Measurements from ENCODE around the gene PHACTR1.

The PHACTR1 gene

DNA sequence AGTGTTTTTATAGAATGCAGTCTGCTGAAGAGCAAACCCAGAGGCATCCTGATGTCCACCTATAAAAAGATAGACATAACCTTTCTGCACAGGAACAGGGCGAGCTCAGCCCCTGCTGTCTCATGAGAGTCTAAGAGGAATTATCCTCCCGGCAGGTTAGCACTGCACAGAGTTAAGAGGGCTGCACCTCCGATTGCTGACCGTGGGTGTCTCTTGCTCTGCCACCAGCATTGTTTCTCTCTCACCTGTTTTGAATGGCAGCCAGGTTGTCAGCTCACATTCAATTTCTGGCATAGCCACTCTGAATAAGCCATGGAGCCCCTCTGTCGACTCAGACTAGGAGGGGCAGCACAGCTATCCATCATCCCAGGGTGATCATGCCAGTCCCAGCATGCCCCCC lies 211.2 kb downstream of the PHACTR1 start:
- Histone ChIP-seq H2AK5ac (ENCODE audit: low read depth, low read length) (no peak overlapping the region), H2BK120ac (ENCODE audit: low read depth, low read length) (no peak overlapping the region), H4K91ac (ENCODE audit: low read depth, low read length, poor library complexity) (no peak overlapping the region), H3K18ac (ENCODE audit: low read length) (no peak overlapping the region), H3K4me3 (ENCODE audit: low read length in 2 of 2) (no peak overlapping the region), H2BK5ac (ENCODE audit: low read length) (no peak overlapping the region), H3K27me3 (ENCODE audit: control insufficient read depth in 3 of 3, insufficient read depth in 3 of 3, low read depth in 1 of 3, low read length in 3 of 3) (no peaks in the 10 kb centered on the region), H3K27ac (replicated peaks; ENCODE audit: low read length) (no peak overlapping the region), H3K79me1 (ENCODE audit: low read depth, low read length) (no peaks in the 10 kb centered on the region), H2BK12ac (ENCODE audit: low read length) (no peak overlapping the region), H3K9me3 (replicated peaks in 1 of 2; ENCODE audit: control insufficient read depth in 2 of 2, insufficient read depth in 1 of 2, low read depth in 1 of 2, low read length in 2 of 2) (no peaks in the 10 kb centered on the region), H3K23ac (ENCODE audit: low read depth, low read length, poor library complexity) (no peak overlapping the region), H2AFZ (ENCODE audit: low read length) (no peak overlapping the region), H3K4ac (ENCODE audit: low read length) (no peak overlapping the region), H3K14ac (ENCODE audit: low read length) (no peak overlapping the region), H3K4me2 (ENCODE audit: insufficient read depth, low read length, poor library complexity, severe bottlenecking) (no peak overlapping the region), H4K8ac (ENCODE audit: low read depth, low read length) (no peak overlapping the region), H3K9ac (ENCODE audit: low read depth, low read length, poor library complexity) (no peak overlapping the region), H3K4me1 (ENCODE audit: control insufficient read depth in 2 of 2, insufficient read depth in 1 of 2, low read depth in 1 of 2, low read length in 2 of 2) (peaks cover 0 to 3% of the 10 kb centered on the region in 2 donors), H2BK15ac (ENCODE audit: low read length) (no peak overlapping the region), H3K36me3 (replicated peaks in 1 of 2; ENCODE audit: control insufficient read depth in 2 of 2, insufficient read depth in 2 of 2, low read length in 2 of 2) (no peaks in the 10 kb centered on the region)
- no CpG with 5 or more reads among the region's 5 CpGs for WGBS, 2 donors (ENCODE audit: extremely low coverage in 2 of 2, insufficient read length in 2 of 2, insufficient replicate concordance in 1 of 2)
- no peak for DNase-seq (ENCODE audit: low spot score)

DNA sequence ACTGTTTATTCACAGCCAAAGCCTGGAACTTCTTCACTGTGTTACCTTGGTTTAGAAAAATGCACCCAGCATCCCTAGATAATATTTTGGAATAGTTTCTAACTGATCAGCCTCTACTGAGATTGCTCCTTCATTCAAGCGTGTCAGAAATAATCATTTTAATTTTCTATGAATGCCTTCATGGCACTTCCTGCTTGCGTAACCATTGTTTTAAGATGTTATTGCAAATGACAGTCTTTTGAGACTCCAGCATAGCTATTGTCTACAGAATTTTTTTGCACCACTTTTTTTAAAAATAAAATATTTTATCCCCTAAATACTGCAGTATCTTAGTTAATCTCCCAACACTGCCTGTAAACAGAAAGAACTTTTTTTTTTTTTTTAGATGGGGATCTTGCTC lies 213.1 kb downstream of the PHACTR1 start:
- no peak overlapping the region for H2BK120ac ChIP-seq (ENCODE audit: low read depth, low read length)
- no peak overlapping the region for H4K91ac ChIP-seq (ENCODE audit: low read depth, low read length, poor library complexity)
- WGBS, 2 donors (ENCODE audit: extremely low coverage in 2 of 2, insufficient read length in 2 of 2, insufficient replicate concordance in 1 of 2), result no CpG with 5 or more reads among the region's 2 CpGs
- H2BK15ac ChIP-seq (ENCODE audit: low read length), result no peak overlapping the region
- H3K9me3 ChIP-seq (replicated peaks in 1 of 2; ENCODE audit: control insufficient read depth in 2 of 2, insufficient read depth in 1 of 2, low read depth in 1 of 2, low read length in 2 of 2), result no peaks in the 10 kb centered on the region
- no peak for DNase-seq (ENCODE audit: low spot score)
- H3K14ac ChIP-seq (ENCODE audit: low read length), result no peak overlapping the region
- no peaks in the 10 kb centered on the region for H3K36me3 ChIP-seq (replicated peaks in 1 of 2; ENCODE audit: control insufficient read depth in 2 of 2, insufficient read depth in 2 of 2, low read length in 2 of 2)
- no peak overlapping the region for H3K4me3 ChIP-seq (ENCODE audit: low read length in 2 of 2)
- H3K4me2 ChIP-seq (ENCODE audit: insufficient read depth, low read length, poor library complexity, severe bottlenecking), result no peak overlapping the region
- H3K4me1 ChIP-seq (ENCODE audit: control insufficient read depth in 2 of 2, insufficient read depth in 1 of 2, low read depth in 1 of 2, low read length in 2 of 2), result peaks cover 0 to 3% of the 10 kb centered on the region in 2 donors
- no peak overlapping the region for H3K18ac ChIP-seq (ENCODE audit: low read length)
- no peak overlapping the region for H2AFZ ChIP-seq (ENCODE audit: low read length)
- no peak overlapping the region for H2AK5ac ChIP-seq (ENCODE audit: low read depth, low read length)
- no peak overlapping the region for H3K9ac ChIP-seq (ENCODE audit: low read depth, low read length, poor library complexity)
- no peaks in the 10 kb centered on the region for H3K79me1 ChIP-seq (ENCODE audit: low read depth, low read length)
- H2BK5ac ChIP-seq (ENCODE audit: low read length), result no peak overlapping the region
- H3K4ac ChIP-seq (ENCODE audit: low read length), result no peak overlapping the region
- no peaks in the 10 kb centered on the region for H3K27me3 ChIP-seq (ENCODE audit: control insufficient read depth in 3 of 3, insufficient read depth in 3 of 3, low read depth in 1 of 3, low read length in 3 of 3)
- H3K27ac ChIP-seq (replicated peaks; ENCODE audit: low read length), result no peak overlapping the region
- no peak overlapping the region for H4K8ac ChIP-seq (ENCODE audit: low read depth, low read length)
- no peak overlapping the region for H3K23ac ChIP-seq (ENCODE audit: low read depth, low read length, poor library complexity)
- no peak overlapping the region for H2BK12ac ChIP-seq (ENCODE audit: low read length)

DNA sequence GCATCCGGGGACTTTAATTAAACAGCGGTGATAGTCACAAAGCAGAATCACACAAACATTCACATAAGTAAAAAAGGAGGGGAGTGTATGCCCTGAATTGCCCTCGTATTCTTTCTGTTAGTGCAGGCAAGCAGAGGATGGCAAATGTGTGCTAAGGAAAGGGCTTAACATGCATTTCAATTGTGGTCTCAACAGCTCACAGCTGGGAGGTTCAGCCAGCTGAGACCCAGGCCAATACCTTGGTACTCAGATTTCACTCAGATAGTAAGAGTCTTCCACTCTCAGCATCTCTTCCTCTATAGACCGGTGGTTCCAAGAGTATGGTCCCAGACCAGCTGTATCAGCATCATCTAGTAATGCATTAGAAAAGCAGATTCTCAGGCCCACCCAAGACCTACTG lies 215.1 kb downstream of the PHACTR1 start:
- Histone ChIP-seq H3K4me3 (ENCODE audit: low read length in 2 of 2) (no peak overlapping the region), H3K4ac (ENCODE audit: low read length) (no peak overlapping the region), H3K18ac (ENCODE audit: low read length) (no peak overlapping the region), H4K91ac (ENCODE audit: low read depth, low read length, poor library complexity) (no peak overlapping the region), H3K27ac (replicated peaks; ENCODE audit: low read length) (no peak overlapping the region), H2BK5ac (ENCODE audit: low read length) (no peak overlapping the region), H3K23ac (ENCODE audit: low read depth, low read length, poor library complexity) (no peak overlapping the region), H3K79me1 (ENCODE audit: low read depth, low read length) (no peaks in the 10 kb centered on the region), H3K4me1 (ENCODE audit: control insufficient read depth in 2 of 2, insufficient read depth in 1 of 2, low read depth in 1 of 2, low read length in 2 of 2) (peaks cover 0 to 3% of the 10 kb centered on the region in 2 donors), H2BK12ac (ENCODE audit: low read length) (no peak overlapping the region), H2AFZ (ENCODE audit: low read length) (no peak overlapping the region), H3K9me3 (replicated peaks in 1 of 2; ENCODE audit: control insufficient read depth in 2 of 2, insufficient read depth in 1 of 2, low read depth in 1 of 2, low read length in 2 of 2) (no peaks in the 10 kb centered on the region), H2BK15ac (ENCODE audit: low read length) (no peak overlapping the region), H4K8ac (ENCODE audit: low read depth, low read length) (no peak overlapping the region), H3K4me2 (ENCODE audit: insufficient read depth, low read length, poor library complexity, severe bottlenecking) (no peak overlapping the region), H3K36me3 (replicated peaks in 1 of 2; ENCODE audit: control insufficient read depth in 2 of 2, insufficient read depth in 2 of 2, low read length in 2 of 2) (no peaks in the 10 kb centered on the region), H3K27me3 (ENCODE audit: control insufficient read depth in 3 of 3, insufficient read depth in 3 of 3, low read depth in 1 of 3, low read length in 3 of 3) (no peaks in the 10 kb centered on the region), H3K14ac (ENCODE audit: low read length) (no peak overlapping the region), H3K9ac (ENCODE audit: low read depth, low read length, poor library complexity) (no peak overlapping the region), H2BK120ac (ENCODE audit: low read depth, low read length) (no peak overlapping the region), H2AK5ac (ENCODE audit: low read depth, low read length) (no peak overlapping the region)
- DNase-seq (ENCODE audit: low spot score), result no peak
- WGBS, 2 donors (ENCODE audit: extremely low coverage in 2 of 2, insufficient read length in 2 of 2, insufficient replicate concordance in 1 of 2), result no CpG with 5 or more reads among the region's 4 CpGs

DNA sequence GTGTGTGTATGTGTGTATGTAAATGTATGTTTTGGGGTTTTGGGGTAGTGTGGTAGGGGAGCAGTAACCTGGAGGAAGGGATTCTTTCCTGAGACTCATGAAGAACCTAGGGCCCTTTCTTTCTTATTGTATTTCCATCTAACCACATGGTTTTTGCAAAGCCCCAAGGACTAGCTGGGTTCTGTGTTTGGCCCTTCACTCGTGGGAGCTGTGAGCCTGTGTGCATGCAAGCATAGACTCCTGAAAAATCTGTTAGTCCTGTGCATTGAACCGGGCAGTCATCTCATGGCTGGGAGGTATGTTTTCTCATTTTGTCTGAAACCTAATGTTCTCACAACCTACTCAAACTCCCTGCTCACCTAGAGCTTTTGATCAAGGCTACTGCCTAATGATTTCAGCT lies 219.1 kb downstream of the PHACTR1 start:
- DNase-seq (ENCODE audit: low spot score), result no peak
- H3K27me3 ChIP-seq (ENCODE audit: control insufficient read depth in 3 of 3, insufficient read depth in 3 of 3, low read depth in 1 of 3, low read length in 3 of 3), result no peaks in the 10 kb centered on the region
- H2AFZ ChIP-seq (ENCODE audit: low read length), result no peak overlapping the region
- no peak overlapping the region for H2BK120ac ChIP-seq (ENCODE audit: low read depth, low read length)
- H3K9me3 ChIP-seq (replicated peaks in 1 of 2; ENCODE audit: control insufficient read depth in 2 of 2, insufficient read depth in 1 of 2, low read depth in 1 of 2, low read length in 2 of 2), result no peaks in the 10 kb centered on the region
- no CpG with 5 or more reads among the region's 2 CpGs for WGBS, 2 donors (ENCODE audit: extremely low coverage in 2 of 2, insufficient read length in 2 of 2, insufficient replicate concordance in 1 of 2)
- H3K36me3 ChIP-seq (replicated peaks in 1 of 2; ENCODE audit: control insufficient read depth in 2 of 2, insufficient read depth in 2 of 2, low read length in 2 of 2), result no peaks in the 10 kb centered on the region
- no peak overlapping the region for H3K4me3 ChIP-seq (ENCODE audit: low read length in 2 of 2)
- no peak overlapping the region for H4K91ac ChIP-seq (ENCODE audit: low read depth, low read length, poor library complexity)
- H2BK12ac ChIP-seq (ENCODE audit: low read length), result no peak overlapping the region
- no peak overlapping the region for H2AK5ac ChIP-seq (ENCODE audit: low read depth, low read length)
- no peak overlapping the region for H3K9ac ChIP-seq (ENCODE audit: low read depth, low read length, poor library complexity)
- no peak overlapping the region for H4K8ac ChIP-seq (ENCODE audit: low read depth, low read length)
- no peak overlapping the region for H2BK5ac ChIP-seq (ENCODE audit: low read length)
- H2BK15ac ChIP-seq (ENCODE audit: low read length), result no peak overlapping the region
- no peaks in the 10 kb centered on the region for H3K79me1 ChIP-seq (ENCODE audit: low read depth, low read length)
- no peak overlapping the region for H3K14ac ChIP-seq (ENCODE audit: low read length)
- H3K4ac ChIP-seq (ENCODE audit: low read length), result no peak overlapping the region
- no peak overlapping the region for H3K18ac ChIP-seq (ENCODE audit: low read length)
- H3K4me2 ChIP-seq (ENCODE audit: insufficient read depth, low read length, poor library complexity, severe bottlenecking), result no peak overlapping the region
- H3K4me1 ChIP-seq (ENCODE audit: control insufficient read depth in 2 of 2, insufficient read depth in 1 of 2, low read depth in 1 of 2, low read length in 2 of 2), result no peaks in the 10 kb centered on the region
- H3K23ac ChIP-seq (ENCODE audit: low read depth, low read length, poor library complexity), result no peak overlapping the region
- no peak overlapping the region for H3K27ac ChIP-seq (replicated peaks; ENCODE audit: low read length)
